T-helper 1 cell treated with Interleukin-12 subunit alpha and Interleukin-12 subunit beta and Interleukin-4 antibody, amounts not matched to agents 30 ng/mL and 1 ng/mL, for 36 hours (primary cell): ENCODE data around the gene PHTF1. TPM values are rescaled to one million over a fixed set of nuclear protein-coding genes. Genes with fewer than 3 reads are reported as not detected.

Experiments used
- intact Hi-C: fragments of 100-400 bp; cut with micrococcal nuclease; formaldehyde crosslinking; loops from one replicate; pipeline ENCODE4 v1.15.1; 2024
- total RNA-seq: library from RNA; stranded (reverse); gene quantifications from 2 replicates; pipeline ENCODE4 v1.2.3, GENCODE V29; 2022

Gene PHTF1
- total RNA-seq, 1 donor from 2014 or later = 17.3 TPM

GRCh38 chr1:113674591-113674990 lies 84.7 kb downstream of the PHTF1 start:
- intact Hi-C loops = loop anchor here (10.0 kb wide), 1 partner anchor 280 kb away; the partner anchor contains the start of gene MAGI3

GRCh38 chr1:113672491-113672890 lies 86.8 kb downstream of the PHTF1 start:
- intact Hi-C loops = loop anchor here (10.0 kb wide), 1 partner anchor 278 kb away; the partner anchor contains the start of gene MAGI3

GRCh38 chr1:113670650-113671049 lies 88.6 kb downstream of the PHTF1 start:
- intact Hi-C loops = loop anchor here (10.0 kb wide), 1 partner anchor 276 kb away; the partner anchor contains the start of gene MAGI3

DNA sequence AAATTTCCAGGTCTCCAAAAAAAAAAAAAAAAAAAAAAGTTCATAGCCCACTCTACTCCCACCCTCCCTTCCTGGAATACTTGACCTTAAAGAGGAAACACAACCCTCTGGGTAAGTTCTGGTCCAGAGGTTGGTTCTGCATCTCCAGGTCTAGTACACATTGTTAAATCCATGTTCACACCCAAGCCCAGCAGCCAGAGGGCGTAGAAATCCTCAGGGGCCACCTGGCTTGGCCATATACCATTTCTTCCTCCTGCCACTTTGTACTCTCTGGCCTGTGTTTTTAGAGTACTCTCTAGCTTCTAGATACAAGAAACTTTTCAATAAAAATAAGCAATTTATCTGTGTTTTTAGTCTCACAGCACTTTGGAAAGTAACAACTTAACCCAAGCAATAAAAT lies 89.3 kb downstream of the PHTF1 start:
- intact Hi-C loops = loop anchor here (10.0 kb wide), 1 partner anchor 275 kb away; the partner anchor contains the start of gene MAGI3

DNA sequence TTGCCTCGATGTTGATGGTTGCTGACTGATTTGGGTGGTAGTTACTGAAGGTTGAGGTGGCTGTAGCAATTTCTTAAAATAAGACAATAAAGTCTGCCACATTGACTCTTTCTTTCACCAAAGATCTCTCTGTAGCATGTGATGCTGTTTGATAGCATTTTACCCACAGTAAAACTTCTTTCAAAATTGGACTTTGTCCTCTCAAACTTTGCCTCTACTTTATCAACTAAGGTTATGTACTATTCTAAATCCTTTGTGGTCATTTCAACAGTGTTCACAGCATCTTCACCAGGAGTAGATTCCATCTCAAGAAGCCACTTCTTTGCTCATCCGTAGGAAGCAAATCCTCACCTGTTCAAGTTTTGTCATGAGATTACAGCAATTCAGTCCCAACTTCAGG lies 93.2 kb downstream of the PHTF1 start:
- intact Hi-C loops = no loop called here

- intact Hi-C loops = no loop called here
Measured at GRCh38 chr1:113665071-113665470, 94.2 kb downstream of the PHTF1 start.

DNA sequence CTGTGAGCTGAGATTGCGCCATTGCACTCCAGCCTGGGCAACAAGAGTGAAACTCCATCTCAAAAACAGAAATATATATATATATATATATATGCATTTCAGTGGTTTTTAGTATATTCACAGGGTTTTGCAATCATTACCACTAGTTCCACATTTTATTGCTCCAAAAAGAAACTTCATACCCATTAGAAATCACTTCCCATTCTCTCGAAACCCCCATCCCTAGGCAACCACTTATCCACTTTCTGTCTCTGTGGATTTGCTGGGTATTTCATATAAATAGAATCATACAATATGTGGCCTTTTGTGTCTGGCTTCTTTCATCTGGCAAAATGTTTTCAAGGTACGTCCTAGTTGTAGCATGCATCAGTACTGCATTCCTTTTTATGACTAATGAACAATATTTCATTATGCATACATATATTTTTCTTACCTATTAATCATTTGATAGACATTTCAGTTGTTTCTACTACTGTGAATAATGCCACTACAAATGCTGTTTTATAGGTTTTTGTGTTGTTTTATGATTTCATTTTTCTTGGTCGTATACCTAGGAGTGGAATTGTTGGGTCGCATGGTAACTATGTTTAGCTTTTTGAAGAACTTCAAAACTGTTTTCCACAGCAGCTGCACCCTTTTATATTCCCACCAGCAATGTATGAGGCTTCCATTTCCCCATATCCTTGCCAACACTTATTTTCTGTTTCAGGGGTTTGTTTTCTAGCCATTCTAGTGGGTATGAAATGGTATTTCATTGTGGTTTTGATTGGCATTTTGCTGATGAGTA lies 95.9 kb downstream of the PHTF1 start:
- intact Hi-C loops = no loop called here

- intact Hi-C loops = no loop called here
Measured at GRCh38 chr1:113662101-113662500, 97.2 kb downstream of the PHTF1 start.

- intact Hi-C loops = no loop called here
Measured at GRCh38 chr1:113660088-113660487, 99.2 kb downstream of the PHTF1 start.

DNA sequence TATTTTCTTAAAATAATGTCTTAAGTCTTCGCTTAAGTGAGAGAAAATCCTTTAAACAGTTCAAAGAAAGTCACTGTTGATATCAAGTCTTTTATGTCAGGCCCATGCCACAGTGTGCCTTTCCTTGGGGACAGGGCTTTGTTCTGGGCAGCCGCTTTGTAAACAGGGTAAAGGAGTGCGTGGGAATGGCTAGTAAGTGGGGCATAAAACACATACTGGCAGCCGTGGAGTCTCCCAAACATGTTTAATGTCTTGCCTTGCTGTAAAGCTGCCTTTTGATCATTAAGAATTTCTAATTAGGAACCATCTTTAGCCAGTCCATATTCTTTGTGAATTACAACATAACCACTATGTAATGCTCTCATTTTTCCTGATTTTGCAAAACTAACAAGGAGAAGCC lies 99.7 kb downstream of the PHTF1 start:
- intact Hi-C loops = no loop called here

GRCh38 chr1:113659035-113659434 lies 100.3 kb downstream of the PHTF1 start:
- intact Hi-C loops = no loop called here

DNA sequence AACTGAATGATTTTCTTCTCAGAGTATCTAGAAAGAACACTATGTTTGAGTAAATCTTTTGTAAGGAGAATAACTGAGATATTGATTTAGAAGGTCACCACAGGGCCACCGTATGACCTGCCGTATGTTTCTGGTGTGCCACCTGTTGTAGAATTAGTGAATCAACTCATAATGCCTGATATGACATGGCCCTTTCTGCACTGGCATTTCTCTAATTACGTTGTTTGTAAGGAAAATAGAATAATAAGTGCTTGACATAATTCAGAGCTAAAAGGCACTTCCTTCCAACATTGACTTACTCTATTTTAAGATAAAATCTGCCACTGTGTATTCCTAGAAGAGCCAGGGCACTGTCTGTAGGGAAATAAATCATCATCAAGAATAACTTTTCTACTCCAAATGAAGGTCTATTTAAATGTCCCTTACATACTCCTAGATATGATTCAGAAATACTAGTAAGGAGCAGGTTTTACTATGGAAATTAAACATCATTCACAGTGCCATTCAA lies 101.7 kb downstream of the PHTF1 start:
- intact Hi-C loops = no loop called here

DNA sequence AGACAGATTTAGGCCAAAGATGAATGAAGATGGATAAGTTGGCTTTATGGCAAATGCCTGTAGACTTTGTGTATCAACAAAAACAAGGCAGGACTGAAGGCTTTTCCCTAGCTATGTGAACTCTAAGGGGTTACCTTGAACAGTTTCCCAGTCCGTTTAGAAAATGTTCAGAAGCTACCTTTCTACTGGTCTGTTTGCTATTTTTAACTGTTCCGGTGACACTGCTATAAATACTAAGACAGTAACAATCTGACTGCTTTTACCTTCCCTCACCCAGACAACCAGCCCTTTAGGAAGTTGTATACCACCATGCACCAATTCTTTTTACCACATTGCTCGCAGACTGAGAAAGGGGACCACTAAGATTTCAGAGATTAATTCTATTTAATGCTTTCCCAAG lies 102.2 kb downstream of the PHTF1 start:
- intact Hi-C loops = no loop called here

GRCh38 chr1:113654883-113655282 lies 104.4 kb downstream of the PHTF1 start:
- intact Hi-C loops = no loop called here

GRCh38 chr1:113653741-113654140 lies 105.5 kb downstream of the PHTF1 start:
- intact Hi-C loops = no loop called here

DNA sequence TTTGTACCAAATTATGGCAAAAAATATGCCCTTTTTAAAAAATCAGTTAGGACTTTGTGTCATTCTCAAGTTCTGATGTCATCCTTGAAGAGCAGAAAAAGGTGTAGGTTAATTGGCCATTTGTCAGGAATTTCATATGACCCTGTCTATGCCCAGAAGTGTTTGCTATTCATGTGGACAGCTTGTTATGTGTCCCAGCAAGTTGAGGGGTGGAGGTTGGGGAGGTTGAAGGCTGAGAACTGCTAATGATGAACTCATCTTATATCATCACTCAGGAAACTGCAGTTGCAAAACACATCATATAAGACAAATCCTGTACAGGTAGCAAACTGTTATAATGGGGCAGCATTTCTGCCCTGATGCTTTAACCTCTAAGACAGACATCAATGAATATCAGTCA lies 106.5 kb downstream of the PHTF1 start:
- intact Hi-C loops = no loop called here

DNA sequence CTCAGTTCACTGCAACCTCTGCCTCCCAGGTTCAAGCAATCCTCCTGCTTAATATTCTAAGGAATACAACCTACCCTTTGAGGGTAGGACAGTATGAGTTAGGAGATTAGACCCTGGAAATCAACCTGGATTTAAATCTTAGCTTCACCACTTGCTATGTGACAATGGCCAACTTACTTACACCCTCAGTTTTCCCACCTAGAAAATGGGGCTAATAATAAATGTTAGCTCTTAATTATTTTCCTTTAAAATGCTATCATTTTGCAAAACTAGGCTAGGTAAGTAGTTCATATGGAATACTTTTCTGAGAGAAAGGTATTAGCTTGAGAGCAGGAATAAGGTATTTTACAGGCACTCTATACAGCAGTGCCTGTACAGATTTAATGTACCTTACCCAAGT lies 110.8 kb downstream of the PHTF1 start:
- intact Hi-C loops = no loop called here

DNA sequence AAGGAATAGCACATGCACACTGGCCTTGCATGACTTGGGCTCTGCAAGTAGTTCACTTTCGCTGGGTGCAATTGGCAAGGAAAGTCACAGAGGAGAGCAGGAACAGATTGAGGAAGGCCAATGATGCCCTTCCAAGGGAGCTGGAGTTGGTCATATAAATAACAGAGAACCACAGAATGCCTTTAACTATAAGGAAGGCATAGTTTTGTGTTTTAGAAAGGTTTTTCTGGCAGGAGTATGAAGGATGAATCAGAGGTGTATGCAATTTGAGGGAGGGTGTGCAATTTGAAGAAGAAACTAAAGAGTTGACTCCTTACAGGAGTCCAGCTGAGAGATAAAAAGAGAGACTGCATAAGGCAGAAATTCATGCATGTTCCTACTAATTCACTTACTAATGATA lies 112.1 kb downstream of the PHTF1 start:
- intact Hi-C loops = no loop called here

Other genes starting within 250 kb of the PHTF1 start
- gene RSBN1, start 53.0 kb upstream of the PHTF1 start, total RNA-seq = 23.6 and 25.8 TPM in 2 replicates
- 73.5 and 80.7 TPM in 2 replicates for gene PTPN22, start 112.2 kb upstream of the PHTF1 start, total RNA-seq
- 4.4 and 5.5 TPM in 2 replicates for gene BCL2L15, start 128.1 kb upstream of the PHTF1 start, total RNA-seq
- 50.8 and 52.7 TPM in 2 replicates for gene AP4B1, start 145.3 kb upstream of the PHTF1 start, total RNA-seq
- gene DCLRE1B, start 145.8 kb upstream of the PHTF1 start, total RNA-seq = 15.1 and 15.7 TPM in 2 replicates
- 95.8 and 102 TPM in 2 replicates for gene HIPK1, start 169.8 kb upstream of the PHTF1 start, total RNA-seq
- 0.27 TPM in 2 replicates for gene OLFML3, start 220.0 kb upstream of the PHTF1 start, total RNA-seq